Endometrium (tissue), 2 donors: ENCODE results near the gene C6orf58.
"Not testable (repeated sequence)": the region's sequence is repeated elsewhere in the genome, so short reads cannot be mapped to it uniquely, and the experiment has no call there.

Source experiments
- FAIRE-seq: peaks from 2 replicates; lab custom pipeline; 2012; peaks lifted over from hg19 to GRCh38; lab: Jason Lieb, UNC
- donor health status: control.
- donor health status: control.

C6orf58 gene

DNA sequence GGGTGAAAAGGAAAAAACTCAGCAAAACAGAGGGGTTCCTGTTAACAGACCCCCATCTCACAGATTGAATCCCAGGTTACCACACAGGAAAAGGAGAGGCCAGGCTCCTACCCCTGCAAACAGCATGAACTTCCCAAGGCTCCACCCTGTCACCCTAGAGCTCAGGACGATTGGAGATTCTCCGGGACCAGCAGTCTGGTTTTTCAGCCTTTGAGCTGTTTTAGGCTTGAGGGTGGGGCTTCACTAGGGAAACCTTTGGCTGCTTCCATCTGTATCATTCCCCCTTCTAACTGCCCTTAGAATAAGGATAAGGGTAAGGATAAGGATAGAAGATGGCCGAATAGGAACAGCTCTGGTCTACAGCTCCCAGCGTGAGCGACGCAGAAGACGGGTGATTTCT, 16.0 kb downstream of the C6orf58 start:
- FAIRE-seq = no peak

DNA sequence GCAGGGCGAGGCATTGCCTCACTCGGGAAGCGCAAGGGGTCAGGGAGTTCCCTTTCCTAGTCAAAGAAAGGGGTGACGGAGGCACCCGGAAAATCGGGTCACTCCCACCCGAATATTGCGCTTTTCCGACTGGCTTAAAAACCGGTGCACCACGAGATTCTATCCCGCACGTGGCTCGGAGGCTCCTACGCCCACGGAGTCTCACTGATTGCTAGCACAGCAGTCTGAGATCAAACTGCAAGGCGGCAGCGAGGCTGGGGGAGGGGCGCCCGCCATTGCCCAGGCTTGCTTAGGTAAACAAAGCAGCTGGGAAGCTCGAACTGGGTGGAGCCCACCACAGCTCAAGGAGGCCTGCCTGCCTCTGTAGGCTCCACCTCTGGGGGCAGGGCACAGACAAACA, 16.5 kb downstream of the C6orf58 start:
- FAIRE-seq = not testable (repeated sequence)

DNA sequence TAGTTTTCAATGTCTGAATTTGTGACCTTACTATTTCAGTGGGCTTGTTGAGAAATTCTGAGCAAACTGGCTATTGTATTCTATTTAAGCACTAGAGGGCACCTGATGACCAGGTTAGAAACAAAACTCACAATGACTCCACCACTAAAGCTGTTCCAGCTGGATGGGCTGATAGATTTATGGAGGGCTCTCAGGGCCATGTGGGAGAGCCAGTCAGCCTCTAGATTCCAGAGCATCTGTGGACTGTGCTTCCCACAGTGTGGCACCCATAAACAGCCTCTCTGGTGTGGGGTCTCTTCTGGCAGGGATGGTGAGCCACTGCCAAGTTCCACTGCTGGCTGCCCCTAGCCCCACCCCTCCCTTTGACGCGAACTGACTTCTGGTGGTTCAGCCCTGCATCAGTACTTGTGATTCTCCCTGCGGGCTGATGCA, 29.2 kb downstream of the C6orf58 start:
- FAIRE-seq = no peak

DNA sequence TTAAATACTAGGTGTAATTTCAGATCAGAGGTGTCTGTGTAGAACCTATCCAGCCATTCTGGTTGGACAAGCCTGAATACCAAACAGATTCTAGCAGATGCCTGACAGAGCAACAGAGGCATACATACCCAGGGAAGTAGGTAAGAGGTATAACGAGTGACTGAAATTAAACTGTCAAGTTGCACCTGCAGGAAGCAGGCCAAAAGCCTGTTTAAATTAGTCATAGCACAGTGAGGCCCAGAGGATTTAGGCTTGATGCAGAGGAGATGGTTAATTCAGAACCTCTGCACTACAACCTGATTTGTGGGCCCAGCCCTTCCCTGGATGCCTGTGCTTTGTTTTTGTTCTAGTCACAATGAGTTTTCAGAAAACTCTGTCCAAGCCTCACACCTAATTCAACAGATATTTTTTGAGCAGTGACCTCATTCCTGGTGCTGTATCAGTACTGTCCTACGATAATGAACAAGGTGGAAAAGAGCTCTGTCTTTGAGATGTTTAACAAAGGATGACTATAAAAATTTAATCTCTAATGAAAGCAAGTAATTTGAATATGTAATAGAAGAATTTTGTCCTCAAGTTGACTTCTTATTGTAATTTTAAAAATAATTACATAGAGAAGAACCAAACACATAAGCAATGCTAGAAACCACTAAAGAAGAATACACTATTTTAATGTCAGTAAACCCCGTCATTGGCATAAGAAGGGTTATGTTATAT, 31.7 kb downstream of the C6orf58 start:
- FAIRE-seq = no peak

DNA sequence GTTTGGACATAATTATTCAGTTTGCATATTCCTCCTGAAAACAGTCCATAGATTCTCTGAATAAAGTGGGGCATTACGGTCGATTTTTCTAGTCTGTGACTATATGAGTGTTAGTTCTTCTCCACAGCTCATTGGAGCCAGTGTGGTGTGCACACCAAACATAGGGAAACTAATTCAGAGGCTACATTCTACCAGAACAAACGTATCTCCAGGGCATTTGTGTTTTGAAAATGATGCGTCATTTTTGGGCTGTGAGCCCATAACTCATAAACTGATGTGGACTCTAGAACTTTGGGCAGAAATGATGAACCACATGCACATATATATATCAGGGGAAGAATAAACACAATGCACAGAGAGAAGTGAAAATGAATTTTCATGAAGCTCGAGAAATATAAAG, 41.8 kb downstream of the C6orf58 start:
- FAIRE-seq = no peak

DNA sequence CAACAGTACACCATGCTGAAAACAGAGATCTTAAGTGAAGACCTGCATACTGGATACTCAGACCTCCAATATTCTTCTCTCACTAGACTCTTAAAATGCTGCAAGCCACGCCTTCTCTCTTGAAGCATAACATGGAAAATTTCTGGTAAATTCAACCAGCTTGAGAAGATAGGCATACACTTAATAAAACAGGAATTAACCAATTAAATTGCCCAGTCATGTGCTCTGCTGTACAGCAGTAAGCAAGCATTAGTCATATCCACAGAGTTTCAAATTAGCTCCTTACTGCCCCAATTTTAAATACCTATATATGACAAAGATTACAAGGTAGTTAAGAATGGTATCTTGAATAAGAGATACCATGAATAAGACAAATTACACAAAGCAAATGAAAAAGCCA, 53.8 kb downstream of the C6orf58 start:
- no peak for FAIRE-seq

DNA sequence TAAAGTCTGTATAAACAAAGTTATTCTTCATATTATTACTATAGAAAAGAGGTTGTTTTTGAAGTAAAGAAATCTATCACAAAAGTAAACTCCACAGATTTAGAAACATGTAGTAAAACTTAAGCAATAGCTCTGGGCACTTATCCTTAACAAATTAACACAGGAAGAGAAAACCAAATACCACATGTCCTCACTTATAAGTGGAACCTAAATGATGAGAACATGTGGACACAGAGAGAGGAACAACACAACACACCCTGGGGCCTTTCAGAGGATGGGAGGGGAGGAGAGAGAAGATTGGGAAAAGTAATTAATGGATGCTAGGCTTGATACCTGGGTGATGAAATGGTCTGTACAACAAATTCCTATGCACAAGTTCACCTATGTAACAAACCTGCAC, 57.2 kb downstream of the C6orf58 start:
- no peak for FAIRE-seq

DNA sequence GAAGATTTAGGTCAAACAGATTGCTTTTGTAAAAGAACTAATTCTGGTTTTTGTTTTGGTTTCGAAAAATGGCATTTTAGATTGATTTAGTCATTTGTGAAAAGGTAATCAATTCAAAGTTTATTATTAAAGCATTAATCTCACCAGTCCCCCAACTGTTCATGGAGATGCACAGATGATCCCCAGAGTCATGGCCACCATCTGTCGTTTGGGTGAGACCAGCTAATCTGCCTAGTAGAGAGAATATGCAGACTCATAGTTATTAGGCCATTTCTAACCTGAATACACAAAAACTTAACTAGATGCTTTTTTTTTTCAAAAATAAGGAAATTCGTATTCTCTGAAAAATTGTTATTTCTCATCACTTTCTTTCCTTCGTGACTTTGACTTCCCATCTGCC, 58.1 kb downstream of the C6orf58 start:
- FAIRE-seq = no peak

DNA sequence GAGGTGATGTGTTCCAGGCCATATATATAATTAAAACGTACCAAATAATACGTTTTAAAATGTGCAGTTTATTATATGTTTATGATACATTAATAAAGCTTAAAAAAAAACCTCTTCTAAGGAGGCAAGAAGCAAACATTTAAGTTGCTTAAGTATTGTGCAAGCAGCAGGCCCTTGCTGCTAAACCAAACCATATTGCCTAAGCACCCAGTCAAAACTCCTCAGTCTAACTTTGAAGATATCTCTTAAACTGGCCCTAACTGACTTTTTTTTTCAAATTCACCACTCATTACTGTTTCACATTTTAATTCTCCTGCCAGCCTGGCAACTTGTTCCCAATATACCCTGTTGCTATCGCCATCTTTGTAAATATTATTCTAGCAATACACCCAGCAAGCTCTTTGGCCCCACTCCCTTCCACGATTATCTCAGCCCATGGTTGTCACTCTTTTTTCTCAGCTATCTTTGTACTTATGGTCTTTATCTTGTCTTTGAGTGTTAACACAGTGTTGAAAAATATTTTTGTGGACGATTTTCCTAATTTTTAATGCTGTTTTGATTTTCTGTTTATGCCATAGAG, 60.9 kb downstream of the C6orf58 start:
- FAIRE-seq = no peak
